CD4-positive, alpha-beta memory T cell (primary cell): ENCODE measurements around the gene NT5DC3. TPM values are rescaled to one million over a fixed set of nuclear protein-coding genes. Genes with fewer than 3 reads are reported as not detected.

Source experiments
- CTCF ChIA-PET: fragments of 350-600 bp; sonication (Branson Sonifier 250); formaldehyde crosslinking; loops from one replicate; lab custom pipeline; 2021; ENCODE audit warnings: inconsistent platforms; ENCODE audit not compliant: partially characterized antibody; lab: Charles Lee
- POLR2A ChIA-PET: fragments of 350-600 bp; sonication (Branson Sonifier 250); formaldehyde crosslinking; loops from one replicate; lab custom pipeline; 2021; ENCODE audit not compliant: partially characterized antibody; lab: Charles Lee
- DNase-seq, 5 donors: peaks; one replicate each; pipeline versions ENCODE4 v3.0.0 to v3.0.0-alpha.2; 2020 to 2022; ENCODE audit warnings: mixed read lengths in 1 of 5
- H3K27ac ChIP-seq: one replicate; pipeline ENCODE4 v1.7.0; 2013; ENCODE audit warnings: low read depth, low read length
- H3K27me3 ChIP-seq: 2 replicates; pipeline ENCODE4 v1.7.0; 2013; ENCODE audit warnings: mild to moderate bottlenecking, low read length, moderate library complexity; ENCODE audit not compliant: insufficient read depth
- H3K36me3 ChIP-seq: 2 replicates; pipeline ENCODE4 v1.7.0; 2013; ENCODE audit warnings: mild to moderate bottlenecking, low read length, moderate library complexity; ENCODE audit not compliant: insufficient read depth
- H3K4me1 ChIP-seq: 2 replicates; pipeline ENCODE4 v1.7.0; 2013; ENCODE audit warnings: mild to moderate bottlenecking, low read length, moderate library complexity; ENCODE audit not compliant: insufficient read depth
- H3K4me3 ChIP-seq, 2 donors: one replicate each; pipeline ENCODE4 v1.7.0; 2013; ENCODE audit warnings: low read length in 2 of 2, mild to moderate bottlenecking in 1 of 2
- H3K9me3 ChIP-seq, 2 donors: one replicate each; pipeline ENCODE4 v1.7.0; 2013; ENCODE audit warnings: low read length in 2 of 2, control low read depth in 1 of 2; ENCODE audit not compliant: control insufficient read depth in 1 of 2
- H3K27ac Mint-ChIP-seq, 7 donors: one replicate each; pipeline ENCODE4 v1.8.0; 2020 to 2021; ENCODE audit warnings: mixed read lengths in 7 of 7, mild to moderate bottlenecking in 6 of 7, inconsistent platforms in 3 of 7, moderate library complexity in 3 of 7
- H3K27me3 Mint-ChIP-seq, 2 donors: one replicate each; pipeline ENCODE4 v1.8.0; 2020 to 2021; ENCODE audit warnings: mixed read lengths in 2 of 2
- H3K36me3 Mint-ChIP-seq, 2 donors: one replicate each; pipeline ENCODE4 v1.8.0; 2020 to 2021; ENCODE audit warnings: mixed read lengths in 2 of 2, inconsistent platforms in 1 of 2, mild to moderate bottlenecking in 1 of 2
- H3K4me1 Mint-ChIP-seq, 4 donors: one replicate each; pipeline ENCODE4 v1.8.0; 2020 to 2021; ENCODE audit warnings: mixed read lengths in 4 of 4, mild to moderate bottlenecking in 1 of 4
- H3K4me3 Mint-ChIP-seq, 8 donors: one replicate each; pipeline ENCODE4 v1.8.0; 2020 to 2021; ENCODE audit warnings: mixed read lengths in 8 of 8, mild to moderate bottlenecking in 7 of 8, moderate library complexity in 6 of 8, inconsistent platforms in 3 of 8
- H3K9me3 Mint-ChIP-seq, 8 donors: one replicate each; pipeline ENCODE4 v1.8.0; 2020 to 2021; ENCODE audit warnings: mixed read lengths in 8 of 8, mild to moderate bottlenecking in 5 of 8, inconsistent platforms in 3 of 8, moderate library complexity in 1 of 8
- intact Hi-C: fragments of 100-400 bp; cut with micrococcal nuclease; formaldehyde crosslinking; loops from one replicate; pipeline ENCODE4 v1.15.1; 2023
- polyA plus RNA-seq, 2 donors: library from polyadenylated mRNA; unstranded; fragments of 300-500 nt; fragmentation: Illumina TruSeq; gene quantifications; one replicate each; pipeline ENCODE4 v1.2.3, GENCODE V29; 2021
- total RNA-seq, 2 experiments: library from RNA; stranded (reverse); gene quantifications; one replicate each; pipeline ENCODE4 v1.2.3, GENCODE V29; 2021

The NT5DC3 gene
- total and polyA plus RNA-seq, 4 experiments from 2014 or later = 1.2 to 6.8 (median 3.7) TPM

GRCh38 chr12:103803847-103804246 lies 37.2 kb downstream of the NT5DC3 start:
- Mint-ChIP-seq H3K27ac (no peak overlapping the region), H3K4me1 (peaks cover 0 to 1% (median 0%) of the 10 kb centered on the region in 4 donors), H3K27me3 (no peaks in the 10 kb centered on the region), H3K36me3 (peaks cover 25 to 50% of the 10 kb centered on the region in 2 donors), H3K4me3 (no peak overlapping the region), H3K9me3 (no peaks in the 10 kb centered on the region)
- ChIA-PET CTCF (no interaction called here), POLR2A (no interaction called here)
- Histone ChIP-seq H3K36me3 (no peaks in the 10 kb centered on the region), H3K4me1 (no peaks in the 10 kb centered on the region), H3K9me3 (no peaks in the 10 kb centered on the region), H3K4me3 (no peak overlapping the region), H3K27me3 (no peaks in the 10 kb centered on the region), H3K27ac (no peak overlapping the region)
- intact Hi-C loops = no loop called here
- no peak for DNase-seq

GRCh38 chr12:103802586-103802886 lies 38.5 kb downstream of the NT5DC3 start:
- peaks cover 0 to 1% (median 0%) of the 10 kb centered on the region in 4 donors for H3K4me1 Mint-ChIP-seq
- no peaks in the 10 kb centered on the region for H3K27me3 Mint-ChIP-seq
- H3K27ac ChIP-seq = no peak overlapping the region
- no peak overlapping the region for H3K4me3 ChIP-seq
- no peak for DNase-seq
- ChIA-PET CTCF (no interaction called here), POLR2A (no interaction called here)
- no peaks in the 10 kb centered on the region for H3K36me3 ChIP-seq
- no peaks in the 10 kb centered on the region for H3K9me3 Mint-ChIP-seq
- H3K36me3 Mint-ChIP-seq = peaks cover 31 to 54% of the 10 kb centered on the region in 2 donors
- H3K4me1 ChIP-seq = no peaks in the 10 kb centered on the region
- intact Hi-C loops = no loop called here
- H3K9me3 ChIP-seq = no peaks in the 10 kb centered on the region
- H3K27me3 ChIP-seq = no peaks in the 10 kb centered on the region
- H3K27ac Mint-ChIP-seq = no peak overlapping the region
- H3K4me3 Mint-ChIP-seq = no peak overlapping the region

- peak overlapping the region in 1 of 7 donors; percentile 27 for H3K27ac Mint-ChIP-seq
- no peaks in the 10 kb centered on the region for H3K27me3 Mint-ChIP-seq
- no peaks in the 10 kb centered on the region for H3K9me3 Mint-ChIP-seq
- Histone ChIP-seq H3K36me3 (no peaks in the 10 kb centered on the region), H3K27ac (no peak overlapping the region), H3K27me3 (no peaks in the 10 kb centered on the region), H3K4me1 (no peaks in the 10 kb centered on the region), H3K9me3 (no peaks in the 10 kb centered on the region), H3K4me3 (no peak overlapping the region)
- H3K36me3 Mint-ChIP-seq = peaks cover 31 to 57% of the 10 kb centered on the region in 2 donors
- intact Hi-C loops = no loop called here
- ChIA-PET POLR2A (no interaction called here), CTCF (no interaction called here)
- peaks cover 0 to 1% (median 0%) of the 10 kb centered on the region in 4 donors for H3K4me1 Mint-ChIP-seq
- no peak for DNase-seq
- H3K4me3 Mint-ChIP-seq = no peak overlapping the region
These were observed 39.1 kb downstream of the NT5DC3 start for GRCh38 chr12:103801709-103802585.

- H3K4me1 Mint-ChIP-seq = no peaks in the 10 kb centered on the region
- no peaks in the 10 kb centered on the region for H3K9me3 ChIP-seq
- H3K4me1 ChIP-seq = no peaks in the 10 kb centered on the region
- no peaks in the 10 kb centered on the region for H3K36me3 ChIP-seq
- POLR2A ChIA-PET = no interaction called here
- H3K9me3 Mint-ChIP-seq = no peaks in the 10 kb centered on the region
- no peak overlapping the region for H3K4me3 ChIP-seq
- peak overlapping the region in 1 of 7 donors; percentile 29 for H3K27ac Mint-ChIP-seq
- peaks cover 29 to 56% of the 10 kb centered on the region in 2 donors for H3K36me3 Mint-ChIP-seq
- no peaks in the 10 kb centered on the region for H3K27me3 ChIP-seq
- H3K27me3 Mint-ChIP-seq = no peaks in the 10 kb centered on the region
- H3K4me3 Mint-ChIP-seq = no peak overlapping the region
- no peak for DNase-seq
- no peak overlapping the region for H3K27ac ChIP-seq
- intact Hi-C loops = no loop called here
- CTCF ChIA-PET = no interaction called here
These were observed 40.9 kb downstream of the NT5DC3 start for GRCh38 chr12:103799857-103800771.

GRCh38 chr12:103799504-103799856 lies 41.6 kb downstream of the NT5DC3 start:
- no peaks in the 10 kb centered on the region for H3K9me3 ChIP-seq
- Mint-ChIP-seq H3K9me3 (no peaks in the 10 kb centered on the region), H3K27ac (no peak overlapping the region), H3K4me3 (peak overlapping the region in 1 of 8 donors; percentile 63), H3K4me1 (no peaks in the 10 kb centered on the region), H3K27me3 (no peaks in the 10 kb centered on the region), H3K36me3 (peaks cover 33 to 58% of the 10 kb centered on the region in 2 donors)
- ChIA-PET CTCF (no interaction called here), POLR2A (no interaction called here)
- no peaks in the 10 kb centered on the region for H3K4me1 ChIP-seq
- DNase-seq = no peak
- H3K27ac ChIP-seq = no peak overlapping the region
- H3K4me3 ChIP-seq = no peak overlapping the region
- H3K36me3 ChIP-seq = peaks cover 4% of the 10 kb centered on the region
- H3K27me3 ChIP-seq = no peaks in the 10 kb centered on the region
- intact Hi-C loops = no loop called here

- no peaks in the 10 kb centered on the region for H3K27me3 ChIP-seq
- H3K4me3 ChIP-seq = no peak overlapping the region
- CTCF ChIA-PET = interaction anchor here (0.6 kb wide), 1 partner anchor 20 kb away, joined by 3 read pairs; no protein-coding TSS in a partner anchor
- no peak overlapping the region for H3K4me3 Mint-ChIP-seq
- H3K36me3 Mint-ChIP-seq = peaks cover 36 to 54% of the 10 kb centered on the region in 2 donors
- no peak for DNase-seq
- POLR2A ChIA-PET = no interaction called here
- H3K36me3 ChIP-seq = peaks cover 6% of the 10 kb centered on the region
- no peaks in the 10 kb centered on the region for H3K4me1 ChIP-seq
- no peak overlapping the region for H3K27ac Mint-ChIP-seq
- intact Hi-C loops = no loop called here
- no peaks in the 10 kb centered on the region for H3K27me3 Mint-ChIP-seq
- no peaks in the 10 kb centered on the region for H3K4me1 Mint-ChIP-seq
- no peaks in the 10 kb centered on the region for H3K9me3 Mint-ChIP-seq
- H3K9me3 ChIP-seq = no peaks in the 10 kb centered on the region
- no peak overlapping the region for H3K27ac ChIP-seq
These were observed 42.4 kb downstream of the NT5DC3 start for GRCh38 chr12:103798586-103798985.
